ENCODE results near the gene DLGAP1.

The DLGAP1 gene

DNA sequence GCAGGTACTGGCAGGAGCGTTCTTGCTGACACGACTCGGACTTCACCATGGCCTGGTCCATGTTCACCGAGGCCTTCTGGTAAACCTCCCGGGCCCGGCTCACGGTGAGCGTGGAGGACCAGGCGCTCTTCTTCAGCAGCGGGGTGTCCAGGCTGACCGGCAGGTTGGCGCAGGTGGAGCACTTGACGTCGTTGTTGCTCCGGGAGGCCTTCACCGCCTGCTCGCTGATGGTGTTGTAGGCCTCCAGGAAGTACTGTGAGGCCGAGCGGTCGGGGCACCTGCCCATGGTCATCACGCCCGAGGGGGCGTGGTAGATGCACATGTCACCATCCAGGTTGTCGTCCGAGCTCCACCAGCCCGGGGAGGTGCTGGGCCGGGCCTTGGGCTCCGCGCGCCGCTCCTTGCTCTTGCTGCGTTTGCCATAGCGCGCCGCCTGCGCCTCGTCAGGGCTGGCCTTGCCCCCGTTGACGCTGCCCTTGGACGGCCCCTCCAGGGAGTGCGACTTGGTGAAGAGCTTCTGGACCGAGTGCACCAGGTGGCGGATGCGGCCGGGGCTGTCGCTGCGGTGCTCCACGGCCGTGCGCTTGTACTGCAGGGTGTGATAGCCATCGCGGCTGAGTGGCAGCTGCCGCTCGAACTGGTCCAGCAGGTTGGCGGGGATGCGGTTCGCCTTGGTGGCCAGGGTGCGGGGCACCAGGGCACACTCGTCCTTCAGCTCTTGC lies 575.8 kb downstream of the DLGAP1 start:
- DNase-seq, result no peak

DNA sequence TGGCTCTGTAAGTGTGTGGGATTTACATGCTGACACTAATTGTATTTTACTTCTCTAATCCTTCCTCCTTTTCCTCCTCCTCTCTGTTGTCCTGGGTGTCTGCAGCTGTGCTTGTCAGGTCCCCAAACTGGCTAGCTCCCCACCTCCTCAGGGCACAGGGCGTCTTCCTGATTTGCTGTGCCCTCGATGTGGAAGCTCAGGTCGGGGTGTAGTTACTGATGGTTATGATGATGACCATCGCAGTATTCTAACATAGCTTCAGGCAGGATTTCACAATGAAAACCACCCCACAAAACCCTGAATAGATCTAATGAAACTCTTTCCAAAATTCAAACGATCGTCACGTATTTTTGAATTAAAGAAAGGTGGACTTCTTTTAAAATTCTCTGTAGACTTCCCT lies 576.7 kb downstream of the DLGAP1 start:
- DNase-seq, result no peak

- no peak for DNase-seq
Observed at GRCh38 chr18:3877678-3878077, 577.4 kb downstream of the DLGAP1 start.

DNA sequence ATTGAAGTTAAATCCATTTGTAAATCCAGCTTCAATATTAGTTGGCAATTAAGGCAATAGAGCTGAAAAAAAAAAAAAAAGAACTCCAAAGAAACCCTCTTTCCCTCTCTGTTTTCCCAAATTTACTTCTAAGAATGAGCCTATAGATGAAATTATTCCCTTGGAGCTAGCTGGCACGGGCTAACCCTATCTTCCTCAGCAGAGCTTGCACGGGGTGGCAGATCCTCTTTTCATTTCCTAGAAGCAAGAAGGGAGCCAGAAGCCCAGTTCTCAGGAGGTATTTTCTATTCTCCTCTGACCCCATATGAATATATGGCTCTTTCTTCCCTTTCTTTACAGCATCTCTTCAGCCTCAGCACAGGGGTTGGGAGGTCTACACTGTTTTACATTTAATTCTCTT lies 579.1 kb downstream of the DLGAP1 start:
- DNase-seq, result no peak

GRCh38 chr18:3875376-3875775 lies 579.7 kb downstream of the DLGAP1 start:
- DNase-seq, result no peak

DNA sequence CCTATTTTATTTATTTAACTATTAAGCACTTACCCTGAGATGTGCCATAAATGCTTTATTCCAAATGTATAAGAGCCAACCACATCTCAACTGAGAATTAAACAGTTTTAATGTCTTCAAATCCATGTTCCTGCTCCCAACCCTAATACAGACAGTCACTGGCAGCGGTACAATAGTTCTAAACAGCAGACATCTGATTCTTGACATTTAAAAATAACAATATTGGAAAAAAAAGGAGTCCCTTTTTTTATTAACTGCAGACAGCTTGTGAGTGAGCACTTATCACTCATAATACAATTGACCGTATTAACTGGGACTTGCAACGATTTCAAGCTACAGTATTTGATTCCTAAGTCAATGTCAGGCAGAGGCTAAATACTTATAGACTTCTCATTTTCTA lies 580.5 kb downstream of the DLGAP1 start:
- DNase-seq, result no peak

- DNase-seq, result no peak
Observed at GRCh38 chr18:3874125-3874524, 581.0 kb downstream of the DLGAP1 start.

DNA sequence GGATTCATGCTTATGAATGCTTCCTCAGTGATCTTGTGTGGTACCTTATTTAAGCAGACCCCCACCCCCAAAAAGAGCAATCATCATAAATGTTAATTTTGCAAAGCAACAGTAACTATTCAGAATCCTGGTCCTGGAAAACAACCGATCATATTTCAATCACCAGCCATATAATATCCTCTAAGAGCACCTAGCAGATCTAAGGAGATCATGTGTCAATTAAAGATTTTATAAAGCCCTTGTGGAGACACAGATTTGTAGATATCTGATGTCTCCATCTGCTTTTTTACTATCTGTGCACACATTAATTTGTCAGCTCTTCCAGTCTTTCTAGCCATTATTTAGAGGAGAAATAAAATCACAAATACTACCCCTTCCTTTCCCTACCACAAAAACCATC lies 581.4 kb downstream of the DLGAP1 start:
- DNase-seq, result no peak

GRCh38 chr18:3873211-3873610 lies 581.9 kb downstream of the DLGAP1 start:
- no peak for DNase-seq

DNA sequence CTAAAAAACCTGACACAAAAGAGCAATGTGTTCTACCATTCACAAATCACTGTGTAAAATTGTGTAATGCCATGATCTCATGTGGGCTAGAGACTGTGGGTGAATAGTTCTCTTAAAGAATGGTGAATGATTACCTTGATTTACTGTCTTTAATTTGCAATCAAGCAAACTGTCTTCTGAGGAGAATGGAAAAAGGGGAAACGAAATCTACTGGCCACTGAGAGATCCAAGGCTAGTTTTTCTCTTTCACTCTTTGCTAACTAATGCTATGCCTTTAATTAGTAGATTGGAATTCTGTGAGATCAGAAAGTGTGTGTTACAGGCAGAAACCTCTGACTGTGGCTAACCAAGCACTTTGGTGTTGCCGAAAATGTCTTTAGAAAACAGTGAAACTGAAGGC lies 582.5 kb downstream of the DLGAP1 start:
- no peak for DNase-seq

DNA sequence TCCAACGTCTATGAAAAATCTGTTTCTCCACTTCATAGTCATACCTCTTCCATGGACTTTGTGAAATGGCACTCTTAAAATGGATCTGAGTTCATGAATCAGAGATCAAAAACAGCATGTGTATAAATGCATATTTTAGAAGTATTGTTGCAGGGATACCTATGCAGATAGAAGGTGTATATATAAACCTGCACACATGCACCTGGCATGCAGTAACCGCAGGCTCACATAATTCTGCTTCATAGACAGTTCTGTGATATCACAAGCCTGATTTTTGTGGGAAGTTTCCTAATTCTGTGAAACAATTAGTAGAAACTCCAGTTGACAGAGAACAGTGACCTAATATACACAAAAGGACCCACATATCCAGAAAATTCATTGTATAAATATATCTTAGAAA lies 583.4 kb downstream of the DLGAP1 start:
- DNase-seq, result no peak

DNA sequence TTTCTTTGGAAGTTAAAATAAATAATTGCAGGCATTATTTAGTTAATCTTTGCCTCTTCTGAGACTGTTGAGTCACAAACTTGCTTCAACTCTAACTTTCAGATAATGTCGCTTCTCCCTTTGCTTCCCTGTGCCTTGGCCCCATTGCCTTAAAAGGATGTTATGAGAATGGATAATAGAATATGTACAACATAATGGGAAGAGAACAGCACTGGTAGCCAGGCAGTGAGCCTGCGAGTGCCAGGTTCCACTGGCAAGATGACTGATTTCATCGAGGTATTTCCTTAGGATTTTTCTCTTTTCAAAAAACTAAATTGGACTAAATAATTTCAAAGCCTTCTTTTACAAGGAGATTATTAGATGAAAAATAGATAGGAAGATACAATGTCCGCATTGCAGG lies 584.2 kb downstream of the DLGAP1 start:
- no peak for DNase-seq

GRCh38 chr18:3869848-3870247 lies 585.3 kb downstream of the DLGAP1 start:
- DNase-seq, result peak; percentile 23

GRCh38 chr18:3867864-3868311 lies 587.2 kb downstream of the DLGAP1 start:
- DNase-seq, result no peak

- no peak for DNase-seq
Observed at GRCh38 chr18:3867236-3867635, 587.9 kb downstream of the DLGAP1 start.

DNA sequence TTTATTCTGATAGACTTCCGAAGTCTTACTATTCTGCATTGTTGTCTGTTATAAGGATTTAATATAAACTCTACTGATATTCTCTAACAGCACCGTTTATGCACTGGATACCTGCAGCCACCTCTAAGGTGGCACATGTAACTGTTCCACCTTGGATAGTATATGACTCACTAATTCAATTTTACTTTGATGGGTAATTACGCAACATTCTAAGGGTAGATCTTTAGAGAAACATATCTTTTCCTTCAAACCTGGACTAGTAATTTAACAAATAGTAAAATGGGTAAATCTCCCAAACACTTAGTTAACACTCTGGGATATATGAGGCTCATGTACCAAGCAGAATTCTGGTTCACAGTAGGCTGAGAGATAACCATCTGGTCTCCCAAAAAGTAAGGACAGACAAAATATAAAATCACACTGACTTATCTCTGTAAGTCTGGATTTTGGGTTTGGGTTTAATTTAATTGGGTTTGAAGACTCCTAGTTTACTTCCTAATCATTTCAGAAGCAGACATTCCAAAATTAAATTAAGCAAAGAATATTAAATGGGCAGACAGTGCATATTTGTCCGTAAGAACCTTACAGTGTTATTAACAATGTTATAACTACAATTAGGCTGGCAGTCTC lies 590.3 kb downstream of the DLGAP1 start:
- no peak for DNase-seq

- DNase-seq, result no peak
Observed at GRCh38 chr18:3863593-3863992, 591.5 kb downstream of the DLGAP1 start.

DNA sequence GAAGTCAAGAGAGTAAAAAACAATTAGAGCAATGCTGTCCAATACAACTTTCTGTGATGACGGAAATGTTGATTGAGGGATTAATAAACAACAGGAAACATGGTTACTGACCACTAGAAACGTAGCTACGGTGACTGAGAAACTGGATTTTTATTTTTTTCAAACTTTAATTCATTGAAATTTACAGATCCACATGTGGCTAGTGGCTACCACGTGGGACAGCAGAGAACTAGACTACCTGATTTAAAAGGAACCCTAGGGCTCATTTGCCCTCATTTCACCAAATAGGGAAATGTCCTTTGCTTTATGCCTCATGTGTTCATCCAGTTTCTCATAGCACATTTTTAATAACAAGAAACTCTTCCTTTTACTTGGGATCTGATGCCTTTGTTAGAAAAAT lies 592.1 kb downstream of the DLGAP1 start:
- no peak for DNase-seq

DNA sequence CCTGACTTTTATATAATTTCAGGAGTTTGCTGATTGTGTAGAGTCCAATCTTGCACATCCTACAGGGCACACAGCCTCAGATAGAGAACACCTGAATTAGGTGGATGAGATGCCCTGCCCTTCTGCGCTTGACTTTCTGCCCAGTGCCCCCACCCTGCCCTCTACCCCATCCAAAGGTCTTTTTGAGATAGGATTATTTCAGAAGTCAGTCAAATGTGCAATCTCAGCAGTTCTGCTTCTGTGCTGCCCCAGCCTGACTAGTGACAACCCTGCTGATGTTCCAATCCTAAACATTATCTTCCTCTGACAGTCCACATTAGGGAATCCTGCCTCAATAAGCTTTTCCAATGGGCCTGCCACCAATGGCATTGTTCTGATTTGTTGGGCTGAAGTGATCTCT lies 593.6 kb downstream of the DLGAP1 start:
- no peak for DNase-seq

GRCh38 chr18:3857544-3857943 lies 597.6 kb downstream of the DLGAP1 start:
- DNase-seq, result no peak

GRCh38 chr18:3855966-3856365 lies 599.1 kb downstream of the DLGAP1 start:
- DNase-seq, result no peak

GRCh38 chr18:3852321-3852720 lies 602.8 kb downstream of the DLGAP1 start:
- DNase-seq, result no peak

DNA sequence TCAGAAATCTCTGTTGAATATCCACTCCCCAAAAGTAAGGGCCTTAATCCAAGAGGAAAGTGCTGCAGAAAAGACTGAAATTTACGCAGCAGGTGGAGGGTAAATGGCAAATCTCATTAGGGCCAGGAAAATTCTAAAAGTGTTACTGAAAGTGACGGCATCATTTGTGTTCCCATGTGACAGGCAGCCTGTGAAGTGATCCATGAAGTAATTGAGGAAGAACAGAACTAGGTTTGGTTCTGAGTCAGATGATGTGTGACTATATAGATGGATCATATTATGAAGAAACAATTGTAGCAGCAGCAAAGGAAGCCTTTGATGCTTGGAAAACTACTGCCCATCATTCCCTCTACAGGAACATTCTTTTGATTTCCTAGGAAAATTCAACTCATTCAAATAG lies 603.9 kb downstream of the DLGAP1 start:
- no peak for DNase-seq

GRCh38 chr18:3848316-3848715 lies 606.8 kb downstream of the DLGAP1 start:
- no peak for DNase-seq

DNA sequence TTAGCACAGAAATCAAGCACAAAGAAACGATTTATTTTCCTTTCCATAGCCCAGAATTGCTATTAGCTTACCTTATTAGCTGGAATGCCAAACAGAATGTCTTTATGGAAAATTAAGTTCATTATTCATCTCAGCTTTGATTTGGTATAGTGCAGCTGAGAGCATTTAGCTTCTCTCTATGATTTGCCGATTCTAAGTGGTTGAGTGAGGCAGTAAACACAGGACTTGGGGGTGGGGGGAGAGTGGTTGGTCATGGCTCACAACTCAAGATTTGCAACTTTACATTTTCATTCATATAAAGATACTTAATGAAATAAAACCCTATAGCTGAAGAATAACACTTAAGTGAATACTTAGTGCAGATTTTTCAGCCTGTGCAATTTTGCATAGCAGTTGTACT lies 609.9 kb downstream of the DLGAP1 start:
- no peak for DNase-seq

Data from amniotic stem cell (primary cell).